K562 (cell line): ENCODE measurements around the gene B3GALT5. TPM values are rescaled to one million over a fixed set of nuclear protein-coding genes. Genes with fewer than 3 reads are reported as not detected.

Source experiments
- CHCHD3 ChIP-seq: fragments of 250-450 bp; sonication (Bioruptor Pico); IDR thresholded peaks from 2 replicates; pipeline ENCODE4 v2.1.2; 2022; ENCODE audit warnings: mild to moderate bottlenecking
- IRF2 ChIP-seq: sonication (generic); formaldehyde crosslinking; IDR thresholded peaks from 2 replicates; pipeline ENCODE4 v1.8.1; 2022; ENCODE audit warnings: mild to moderate bottlenecking, missing genetic modification reagents
- MEF2D ChIP-seq: conservative IDR thresholded peaks from 2 replicates; pipeline ENCODE4 v1.6.1; 2016; ENCODE audit warnings: low read depth, missing genetic modification characterization, missing compliant biosample characterization
- NBN ChIP-seq: fragments of 450-650 bp; IDR thresholded peaks from 2 replicates; pipeline ENCODE4 v1.6.1; 2016; ENCODE audit warnings: low read depth, mild to moderate bottlenecking
- polyA plus RNA-seq, 8 experiments: library from polyadenylated mRNA; depleted of rRNA in 4 of 8; stranded (reverse) in 5 of 8; unstranded in 3 of 8; fragments of >200 nt; fragmentation: Nextera tagmentation in 2 of 8; fragmentation: Illumina TruSeq in 1 of 8; extraction: Ambion mirVana in 2 of 8; extraction: Trizol in 1 of 8; gene quantifications; 2 replicates each; pipeline versions ENCODE4 v1.2.1 to v1.2.3, GENCODE V29; 2011 to 2014; ENCODE audit warnings: inconsistent platforms in 1 of 8, missing spikeins in 1 of 8
- total RNA-seq, 7 experiments: library from RNA; depleted of rRNA in 6 of 7; stranded (reverse); fragments of >200 nt in 6 of 7; fragmentation: Illumina TruSeq in 2 of 7; extraction: Trizol in 2 of 7; gene quantifications; 2 replicates each; pipeline versions ENCODE4 v1.2.1 to v1.2.3, GENCODE V29; 2011 to 2021; ENCODE audit warnings: low replicate concordance in 1 of 7
- TF ChIP-seq, protein P1 (sequence below): fragments of 450-650 bp; IDR thresholded peaks from 2 replicates; pipeline ENCODE4 v1.6.1; 2016; ENCODE audit warnings: mild to moderate bottlenecking, moderate library complexity
- TF ChIP-seq, protein P2 (sequence below): sonication (generic); formaldehyde crosslinking; IDR thresholded peaks from 2 replicates; pipeline ENCODE4 v1.8.0; 2022; ENCODE audit warnings: mild to moderate bottlenecking, missing genetic modification reagents, borderline replicate concordance
- TF ChIP-seq, protein P3 (sequence below): IDR thresholded peaks from 2 replicates; pipeline ENCODE4 v1.6.1; 2016; ENCODE audit warnings: missing genetic modification characterization, missing compliant biosample characterization

The B3GALT5 gene
- total and polyA plus RNA-seq, 9 of the 15 experiments (the other 6 are each of a cell fraction or from before 2014, with no cell fraction given) = 0.02 TPM; not detected in 8

DNA sequence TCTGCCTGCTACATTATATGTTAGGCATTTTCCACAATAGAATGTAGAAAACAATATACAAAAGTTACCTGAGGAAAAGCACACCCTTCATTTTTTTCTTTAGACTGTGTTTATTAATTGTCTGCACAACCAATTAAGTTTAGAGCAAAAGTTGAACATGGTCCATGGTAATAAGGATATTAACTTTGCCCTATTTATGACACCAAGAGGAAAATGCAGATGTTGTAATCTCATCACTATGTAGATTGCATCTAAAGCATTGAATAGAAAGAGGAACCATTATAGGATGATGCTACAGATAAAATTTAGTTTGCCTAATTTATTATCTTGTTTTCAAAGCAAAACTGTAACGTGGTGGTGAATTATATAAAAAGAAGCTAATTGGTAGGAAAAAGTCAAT, 72.5 kb downstream of the B3GALT5 start (continued):
- TF ChIP-seq, protein P1, sequence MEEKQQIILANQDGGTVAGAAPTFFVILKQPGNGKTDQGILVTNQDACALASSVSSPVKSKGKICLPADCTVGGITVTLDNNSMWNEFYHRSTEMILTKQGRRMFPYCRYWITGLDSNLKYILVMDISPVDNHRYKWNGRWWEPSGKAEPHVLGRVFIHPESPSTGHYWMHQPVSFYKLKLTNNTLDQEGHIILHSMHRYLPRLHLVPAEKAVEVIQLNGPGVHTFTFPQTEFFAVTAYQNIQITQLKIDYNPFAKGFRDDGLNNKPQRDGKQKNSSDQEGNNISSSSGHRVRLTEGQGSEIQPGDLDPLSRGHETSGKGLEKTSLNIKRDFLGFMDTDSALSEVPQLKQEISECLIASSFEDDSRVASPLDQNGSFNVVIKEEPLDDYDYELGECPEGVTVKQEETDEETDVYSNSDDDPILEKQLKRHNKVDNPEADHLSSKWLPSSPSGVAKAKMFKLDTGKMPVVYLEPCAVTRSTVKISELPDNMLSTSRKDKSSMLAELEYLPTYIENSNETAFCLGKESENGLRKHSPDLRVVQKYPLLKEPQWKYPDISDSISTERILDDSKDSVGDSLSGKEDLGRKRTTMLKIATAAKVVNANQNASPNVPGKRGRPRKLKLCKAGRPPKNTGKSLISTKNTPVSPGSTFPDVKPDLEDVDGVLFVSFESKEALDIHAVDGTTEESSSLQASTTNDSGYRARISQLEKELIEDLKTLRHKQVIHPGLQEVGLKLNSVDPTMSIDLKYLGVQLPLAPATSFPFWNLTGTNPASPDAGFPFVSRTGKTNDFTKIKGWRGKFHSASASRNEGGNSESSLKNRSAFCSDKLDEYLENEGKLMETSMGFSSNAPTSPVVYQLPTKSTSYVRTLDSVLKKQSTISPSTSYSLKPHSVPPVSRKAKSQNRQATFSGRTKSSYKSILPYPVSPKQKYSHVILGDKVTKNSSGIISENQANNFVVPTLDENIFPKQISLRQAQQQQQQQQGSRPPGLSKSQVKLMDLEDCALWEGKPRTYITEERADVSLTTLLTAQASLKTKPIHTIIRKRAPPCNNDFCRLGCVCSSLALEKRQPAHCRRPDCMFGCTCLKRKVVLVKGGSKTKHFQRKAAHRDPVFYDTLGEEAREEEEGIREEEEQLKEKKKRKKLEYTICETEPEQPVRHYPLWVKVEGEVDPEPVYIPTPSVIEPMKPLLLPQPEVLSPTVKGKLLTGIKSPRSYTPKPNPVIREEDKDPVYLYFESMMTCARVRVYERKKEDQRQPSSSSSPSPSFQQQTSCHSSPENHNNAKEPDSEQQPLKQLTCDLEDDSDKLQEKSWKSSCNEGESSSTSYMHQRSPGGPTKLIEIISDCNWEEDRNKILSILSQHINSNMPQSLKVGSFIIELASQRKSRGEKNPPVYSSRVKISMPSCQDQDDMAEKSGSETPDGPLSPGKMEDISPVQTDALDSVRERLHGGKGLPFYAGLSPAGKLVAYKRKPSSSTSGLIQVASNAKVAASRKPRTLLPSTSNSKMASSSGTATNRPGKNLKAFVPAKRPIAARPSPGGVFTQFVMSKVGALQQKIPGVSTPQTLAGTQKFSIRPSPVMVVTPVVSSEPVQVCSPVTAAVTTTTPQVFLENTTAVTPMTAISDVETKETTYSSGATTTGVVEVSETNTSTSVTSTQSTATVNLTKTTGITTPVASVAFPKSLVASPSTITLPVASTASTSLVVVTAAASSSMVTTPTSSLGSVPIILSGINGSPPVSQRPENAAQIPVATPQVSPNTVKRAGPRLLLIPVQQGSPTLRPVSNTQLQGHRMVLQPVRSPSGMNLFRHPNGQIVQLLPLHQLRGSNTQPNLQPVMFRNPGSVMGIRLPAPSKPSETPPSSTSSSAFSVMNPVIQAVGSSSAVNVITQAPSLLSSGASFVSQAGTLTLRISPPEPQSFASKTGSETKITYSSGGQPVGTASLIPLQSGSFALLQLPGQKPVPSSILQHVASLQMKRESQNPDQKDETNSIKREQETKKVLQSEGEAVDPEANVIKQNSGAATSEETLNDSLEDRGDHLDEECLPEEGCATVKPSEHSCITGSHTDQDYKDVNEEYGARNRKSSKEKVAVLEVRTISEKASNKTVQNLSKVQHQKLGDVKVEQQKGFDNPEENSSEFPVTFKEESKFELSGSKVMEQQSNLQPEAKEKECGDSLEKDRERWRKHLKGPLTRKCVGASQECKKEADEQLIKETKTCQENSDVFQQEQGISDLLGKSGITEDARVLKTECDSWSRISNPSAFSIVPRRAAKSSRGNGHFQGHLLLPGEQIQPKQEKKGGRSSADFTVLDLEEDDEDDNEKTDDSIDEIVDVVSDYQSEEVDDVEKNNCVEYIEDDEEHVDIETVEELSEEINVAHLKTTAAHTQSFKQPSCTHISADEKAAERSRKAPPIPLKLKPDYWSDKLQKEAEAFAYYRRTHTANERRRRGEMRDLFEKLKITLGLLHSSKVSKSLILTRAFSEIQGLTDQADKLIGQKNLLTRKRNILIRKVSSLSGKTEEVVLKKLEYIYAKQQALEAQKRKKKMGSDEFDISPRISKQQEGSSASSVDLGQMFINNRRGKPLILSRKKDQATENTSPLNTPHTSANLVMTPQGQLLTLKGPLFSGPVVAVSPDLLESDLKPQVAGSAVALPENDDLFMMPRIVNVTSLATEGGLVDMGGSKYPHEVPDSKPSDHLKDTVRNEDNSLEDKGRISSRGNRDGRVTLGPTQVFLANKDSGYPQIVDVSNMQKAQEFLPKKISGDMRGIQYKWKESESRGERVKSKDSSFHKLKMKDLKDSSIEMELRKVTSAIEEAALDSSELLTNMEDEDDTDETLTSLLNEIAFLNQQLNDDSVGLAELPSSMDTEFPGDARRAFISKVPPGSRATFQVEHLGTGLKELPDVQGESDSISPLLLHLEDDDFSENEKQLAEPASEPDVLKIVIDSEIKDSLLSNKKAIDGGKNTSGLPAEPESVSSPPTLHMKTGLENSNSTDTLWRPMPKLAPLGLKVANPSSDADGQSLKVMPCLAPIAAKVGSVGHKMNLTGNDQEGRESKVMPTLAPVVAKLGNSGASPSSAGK = no peak
- TF ChIP-seq CHCHD3 (CRISPR knock-in tag) = no peak
- TF ChIP-seq, protein P2, sequence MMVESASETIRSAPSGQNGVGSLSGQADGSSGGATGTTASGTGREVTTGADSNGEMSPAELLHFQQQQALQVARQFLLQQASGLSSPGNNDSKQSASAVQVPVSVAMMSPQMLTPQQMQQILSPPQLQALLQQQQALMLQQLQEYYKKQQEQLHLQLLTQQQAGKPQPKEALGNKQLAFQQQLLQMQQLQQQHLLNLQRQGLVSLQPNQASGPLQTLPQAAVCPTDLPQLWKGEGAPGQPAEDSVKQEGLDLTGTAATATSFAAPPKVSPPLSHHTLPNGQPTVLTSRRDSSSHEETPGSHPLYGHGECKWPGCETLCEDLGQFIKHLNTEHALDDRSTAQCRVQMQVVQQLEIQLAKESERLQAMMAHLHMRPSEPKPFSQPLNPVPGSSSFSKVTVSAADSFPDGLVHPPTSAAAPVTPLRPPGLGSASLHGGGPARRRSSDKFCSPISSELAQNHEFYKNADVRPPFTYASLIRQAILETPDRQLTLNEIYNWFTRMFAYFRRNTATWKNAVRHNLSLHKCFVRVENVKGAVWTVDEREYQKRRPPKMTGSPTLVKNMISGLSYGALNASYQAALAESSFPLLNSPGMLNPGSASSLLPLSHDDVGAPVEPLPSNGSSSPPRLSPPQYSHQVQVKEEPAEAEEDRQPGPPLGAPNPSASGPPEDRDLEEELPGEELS (CRISPR knock-in tag) = no peak
- TF ChIP-seq, protein P3, sequence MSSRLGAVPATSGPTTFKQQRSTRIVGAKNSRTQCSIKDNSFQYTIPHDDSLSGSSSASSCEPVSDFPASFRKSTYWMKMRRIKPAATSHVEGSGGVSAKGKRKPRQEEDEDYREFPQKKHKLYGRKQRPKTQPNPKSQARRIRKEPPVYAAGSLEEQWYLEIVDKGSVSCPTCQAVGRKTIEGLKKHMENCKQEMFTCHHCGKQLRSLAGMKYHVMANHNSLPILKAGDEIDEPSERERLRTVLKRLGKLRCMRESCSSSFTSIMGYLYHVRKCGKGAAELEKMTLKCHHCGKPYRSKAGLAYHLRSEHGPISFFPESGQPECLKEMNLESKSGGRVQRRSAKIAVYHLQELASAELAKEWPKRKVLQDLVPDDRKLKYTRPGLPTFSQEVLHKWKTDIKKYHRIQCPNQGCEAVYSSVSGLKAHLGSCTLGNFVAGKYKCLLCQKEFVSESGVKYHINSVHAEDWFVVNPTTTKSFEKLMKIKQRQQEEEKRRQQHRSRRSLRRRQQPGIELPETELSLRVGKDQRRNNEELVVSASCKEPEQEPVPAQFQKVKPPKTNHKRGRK = no peak
- no peak for TF ChIP-seq MEF2D (tag)
- TF ChIP-seq IRF2 (CRISPR knock-in tag) = no peak
- TF ChIP-seq NBN = no peak
